PC-3 (cell line): Measurements from ENCODE around the gene IL32. TPM values are rescaled to one million over a fixed set of nuclear protein-coding genes. Genes with fewer than 3 reads are reported as not detected.

Source experiments
- ATAC-seq: fragments of 200-7000 bp; cut with Tn5 transposase; 2 replicates; pipeline ENCODE4 v1.9.1; 2020; ENCODE audit warnings: mild to moderate bottlenecking, moderate library complexity
- BruUV-seq: library from RNA; stranded (reverse); fragments of 400-500 nt; replicated peaks from 2 replicates; lab custom pipeline; 2021; lab: Mats Ljungman, UMichigan
- CTCF ChIA-PET: fragments of 300-600 bp; sonication (Branson Sonifier 250); formaldehyde crosslinking; loops from one replicate; lab custom pipeline; 2022; ENCODE audit warnings: antibody characterized with exemption; lab: Charles Lee
- POLR2A ChIA-PET: fragments of 300-600 bp; sonication (Branson Sonifier 250); formaldehyde crosslinking; loops from one replicate; lab custom pipeline; 2022; ENCODE audit warnings: antibody characterized with exemption; ENCODE audit not compliant: unreplicated experiment; lab: Charles Lee
- DNase-seq: peaks from one replicate; pipeline ENCODE4 v3.0.0-alpha.2; 2015
- H2AFZ ChIP-seq: fragments of 300-600 bp; sonication (generic); 2 replicates; pipeline ENCODE4 v1.6.0; 2016; ENCODE audit warnings: antibody characterized with exemption, low read length
- H3F3A ChIP-seq: fragments of 300-600 bp; sonication (generic); one replicate; pipeline ENCODE4 v1.6.0; 2017; ENCODE audit warnings: antibody characterized with exemption, low read length, control low read depth, mild to moderate bottlenecking; ENCODE audit not compliant: unreplicated experiment
- H3K27ac ChIP-seq: fragments of 300-600 bp; sonication (generic); 2 replicates; pipeline ENCODE4 v1.5.1; 2016; ENCODE audit warnings: mild to moderate bottlenecking, low read length
- H3K27me3 ChIP-seq: fragments of 300-600 bp; sonication (generic); 2 replicates; pipeline ENCODE4 v1.6.1; 2016; ENCODE audit warnings: low read length, mixed read lengths
- H3K36me3 ChIP-seq: fragments of 300-600 bp; sonication (generic); 2 replicates; pipeline ENCODE4 v1.6.1; 2016; ENCODE audit warnings: low read depth, mixed run types, low read length, mixed read lengths
- H3K4me1 ChIP-seq: fragments of 300-600 bp; sonication (generic); 2 replicates; pipeline ENCODE4 v1.5.1; 2016; ENCODE audit warnings: low read length; ENCODE audit not compliant: insufficient read depth
- H3K4me2 ChIP-seq: fragments of 300-600 bp; sonication (generic); 2 replicates; pipeline ENCODE4 v1.6.0; 2016; ENCODE audit warnings: low read length
- H3K4me3 ChIP-seq: fragments of 300-600 bp; sonication (generic); 2 replicates; pipeline ENCODE4 v1.5.1; 2016; ENCODE audit warnings: mild to moderate bottlenecking, low read length, mixed read lengths
- H3K79me2 ChIP-seq: fragments of 300-600 bp; sonication (generic); 2 replicates; pipeline ENCODE4 v1.6.1; 2017; ENCODE audit warnings: low read length, mixed read lengths
- H3K9ac ChIP-seq: fragments of 300-600 bp; sonication (generic); 2 replicates; pipeline ENCODE4 v1.6.0; 2016; ENCODE audit warnings: mild to moderate bottlenecking, low read length
- H3K9me2 ChIP-seq: fragments of 300-600 bp; sonication (generic); replicated peaks from 2 replicates; pipeline ENCODE4 v1.6.1; 2016; ENCODE audit warnings: mixed run types, low read length, mixed read lengths
- H3K9me3 ChIP-seq: fragments of 300-600 bp; sonication (generic); 2 replicates; pipeline ENCODE4 v1.6.1; 2016; ENCODE audit warnings: low read length, mixed read lengths
- H4K20me1 ChIP-seq: fragments of 300-600 bp; sonication (generic); 2 replicates; pipeline ENCODE4 v1.6.1; 2016; ENCODE audit warnings: low read length, mixed read lengths
- EZH2 ChIP-seq: fragments of 300-600 bp; sonication (generic); IDR thresholded peaks from one replicate; pipeline ENCODE4 v1.6.1; 2017; ENCODE audit warnings: antibody characterized with exemption, mild to moderate bottlenecking, low read length; ENCODE audit not compliant: unreplicated experiment
- EZH2phosphoT487 ChIP-seq: fragments of 300-600 bp; sonication (generic); IDR thresholded peaks from 2 replicates; pipeline ENCODE4 v1.6.1; 2018; ENCODE audit warnings: mild to moderate bottlenecking, antibody characterized with exemption, low read length, borderline replicate concordance
- intact Hi-C: fragments of 100-400 bp; cut with micrococcal nuclease; formaldehyde crosslinking; loops from 2 replicates; pipeline ENCODE4 v1.9.0; 2023
- total RNA-seq: library from RNA; depleted of rRNA; stranded (reverse); fragments of >200 nt; gene quantifications from 2 replicates; pipeline ENCODE4 v1.2.3, GENCODE V29; 2014
- TF ChIP-seq, protein P1 (sequence below): fragments of 300-600 bp; sonication (generic); conservative IDR thresholded peaks from 2 replicates; pipeline ENCODE4 v1.5.1; 2017; ENCODE audit warnings: antibody characterized with exemption, low read depth, mild to moderate bottlenecking, low read length

The IL32 gene
- total RNA-seq, 1 experiment from 2014 or later: 8.8 TPM

DNA sequence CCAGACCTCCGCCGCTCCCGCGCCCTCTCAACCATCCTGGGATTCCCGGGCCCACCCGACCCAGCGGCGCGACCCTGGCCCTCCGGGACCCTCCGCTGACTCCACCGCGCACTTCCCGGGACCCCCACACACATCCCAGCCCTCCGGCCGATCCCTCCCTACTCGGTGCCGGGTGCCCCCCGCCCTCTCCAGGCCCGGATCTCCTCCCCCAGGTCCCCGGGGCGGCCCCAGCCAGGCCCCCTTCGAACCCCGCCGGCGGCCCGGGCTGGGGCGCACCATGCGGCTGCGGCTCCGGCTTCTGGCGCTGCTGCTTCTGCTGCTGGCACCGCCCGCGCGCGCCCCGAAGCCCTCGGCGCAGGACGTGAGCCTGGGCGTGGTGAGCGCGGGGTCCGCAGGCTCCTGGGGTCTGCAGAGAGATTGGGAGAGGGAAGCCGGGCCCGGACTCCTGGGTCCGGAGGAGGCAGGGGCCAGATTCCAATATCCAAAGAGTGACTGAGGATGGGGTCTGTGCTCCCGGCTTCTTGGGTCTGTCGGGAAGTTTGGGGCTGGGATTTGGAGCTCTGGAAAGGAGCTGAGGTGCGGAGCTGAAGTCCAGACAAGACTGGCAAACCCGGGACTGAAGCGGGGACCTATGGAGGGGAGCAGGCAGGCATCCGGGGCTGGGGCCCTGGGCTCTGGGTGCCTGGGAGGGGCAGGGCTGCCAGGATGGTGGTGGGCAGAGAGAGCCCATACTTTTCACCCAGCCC, 18.6 kb upstream of the IL32 start:
- CTCF ChIA-PET: interaction anchor here (1.0 kb wide), 1 partner anchor 15 kb away, joined by 3 read pairs; no protein-coding TSS in a partner anchor

DNA sequence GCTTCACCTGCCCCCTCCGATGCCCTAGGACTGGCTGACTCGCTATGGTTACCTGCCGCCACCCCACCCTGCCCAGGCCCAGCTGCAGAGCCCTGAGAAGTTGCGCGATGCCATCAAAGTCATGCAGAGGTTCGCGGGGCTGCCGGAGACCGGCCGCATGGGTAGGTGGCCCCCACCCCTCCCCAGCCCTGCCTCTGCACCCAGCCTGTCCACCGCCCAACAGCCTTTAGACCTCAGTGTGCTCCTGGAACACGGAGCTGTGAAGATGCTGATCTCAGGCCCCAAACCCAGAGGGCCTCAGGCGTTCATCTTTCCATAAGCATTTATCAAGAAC, 18.1 kb upstream of the IL32 start:
- no peak overlapping the region for H3K9ac ChIP-seq
- no peaks in the 10 kb centered on the region for H3K36me3 ChIP-seq
- POLR2A ChIA-PET: interaction anchor here (0.7 kb wide), 1 partner anchor 28 kb away, joined by 17 read pairs; no protein-coding TSS in a partner anchor
- no peak for ATAC-seq
- no TSS peak for BruUV-seq
- CTCF ChIA-PET: interaction anchor here (1.0 kb wide), 1 partner anchor 16 kb away, joined by 3 read pairs; no protein-coding TSS in a partner anchor
- no peaks in the 10 kb centered on the region for H3F3A ChIP-seq
- DNase-seq: no peak
- H4K20me1 ChIP-seq: no peaks in the 10 kb centered on the region
- H3K4me2 ChIP-seq: no peak overlapping the region
- no peak overlapping the region for H3K27ac ChIP-seq
- no peak for TF ChIP-seq EZH2phosphoT487
- TF ChIP-seq, protein P1, sequence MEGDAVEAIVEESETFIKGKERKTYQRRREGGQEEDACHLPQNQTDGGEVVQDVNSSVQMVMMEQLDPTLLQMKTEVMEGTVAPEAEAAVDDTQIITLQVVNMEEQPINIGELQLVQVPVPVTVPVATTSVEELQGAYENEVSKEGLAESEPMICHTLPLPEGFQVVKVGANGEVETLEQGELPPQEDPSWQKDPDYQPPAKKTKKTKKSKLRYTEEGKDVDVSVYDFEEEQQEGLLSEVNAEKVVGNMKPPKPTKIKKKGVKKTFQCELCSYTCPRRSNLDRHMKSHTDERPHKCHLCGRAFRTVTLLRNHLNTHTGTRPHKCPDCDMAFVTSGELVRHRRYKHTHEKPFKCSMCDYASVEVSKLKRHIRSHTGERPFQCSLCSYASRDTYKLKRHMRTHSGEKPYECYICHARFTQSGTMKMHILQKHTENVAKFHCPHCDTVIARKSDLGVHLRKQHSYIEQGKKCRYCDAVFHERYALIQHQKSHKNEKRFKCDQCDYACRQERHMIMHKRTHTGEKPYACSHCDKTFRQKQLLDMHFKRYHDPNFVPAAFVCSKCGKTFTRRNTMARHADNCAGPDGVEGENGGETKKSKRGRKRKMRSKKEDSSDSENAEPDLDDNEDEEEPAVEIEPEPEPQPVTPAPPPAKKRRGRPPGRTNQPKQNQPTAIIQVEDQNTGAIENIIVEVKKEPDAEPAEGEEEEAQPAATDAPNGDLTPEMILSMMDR: no peak
- no peak for TF ChIP-seq EZH2
- H3K9me3 ChIP-seq: no peaks in the 10 kb centered on the region
- peaks cover 3% of the 10 kb centered on the region; the same call in 1 of the 2 replicates for H3K27me3 ChIP-seq
- H2AFZ ChIP-seq: no peak overlapping the region
- H3K9me2 ChIP-seq: no peaks in the 10 kb centered on the region
- H3K4me1 ChIP-seq: no peaks in the 10 kb centered on the region
- H3K4me3 ChIP-seq: no peak overlapping the region
- H3K79me2 ChIP-seq: no peaks in the 10 kb centered on the region
- intact Hi-C loops: no loop called here

More for the DNA sequence above, 18.6 kb upstream of the IL32 start:
- Histone ChIP-seq H3K27me3 (peaks cover 3% of the 10 kb centered on the region; the same call in 1 of the 2 replicates), H3K36me3 (no peaks in the 10 kb centered on the region), H3K4me2 (peak overlapping the region; percentile 98; the same call in 1 of the 2 replicates), H3K4me3 (peak overlapping the region; percentile 74; the same call in 1 of the 2 replicates), H3K4me1 (no peaks in the 10 kb centered on the region), H3F3A (no peaks in the 10 kb centered on the region), H4K20me1 (no peaks in the 10 kb centered on the region), H3K79me2 (no peaks in the 10 kb centered on the region), H2AFZ (no peak overlapping the region), H3K9ac (no peak overlapping the region), H3K9me2 (no peaks in the 10 kb centered on the region), H3K9me3 (no peaks in the 10 kb centered on the region), H3K27ac (no peak overlapping the region)
- ATAC-seq (no peak), DNase-seq (no peak)
- POLR2A ChIA-PET: no interaction called here
- TF ChIP-seq EZH2phosphoT487 (no peak), EZH2 (no peak)
- TF ChIP-seq, protein P1: no peak
- no TSS peak for BruUV-seq
- intact Hi-C loops: no loop called here

DNA sequence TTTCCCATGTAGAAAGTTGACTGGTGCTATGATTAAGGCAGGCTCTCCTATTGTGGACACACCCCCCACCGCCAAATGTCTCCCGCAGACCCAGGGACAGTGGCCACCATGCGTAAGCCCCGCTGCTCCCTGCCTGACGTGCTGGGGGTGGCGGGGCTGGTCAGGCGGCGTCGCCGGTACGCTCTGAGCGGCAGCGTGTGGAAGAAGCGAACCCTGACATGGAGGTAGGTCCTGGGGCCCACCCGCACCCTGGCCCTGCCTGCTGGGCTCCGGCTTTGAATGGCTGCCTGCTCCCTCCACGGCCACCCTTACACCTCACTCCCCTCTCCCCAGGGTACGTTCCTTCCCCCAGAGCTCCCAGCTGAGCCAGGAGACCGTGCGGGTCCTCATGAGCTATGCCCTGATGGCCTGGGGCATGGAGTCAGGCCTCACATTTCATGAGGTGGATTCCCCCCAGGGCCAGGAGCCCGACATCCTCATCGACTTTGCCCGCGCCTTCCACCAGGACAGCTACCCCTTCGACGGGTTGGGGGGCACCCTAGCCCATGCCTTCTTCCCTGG, 15.4 kb upstream of the IL32 start:
- H4K20me1 ChIP-seq: no peaks in the 10 kb centered on the region
- POLR2A ChIA-PET: no interaction called here
- no TSS peak for BruUV-seq
- H3K36me3 ChIP-seq: no peaks in the 10 kb centered on the region
- no peaks in the 10 kb centered on the region for H3F3A ChIP-seq
- no peaks in the 10 kb centered on the region for H3K4me1 ChIP-seq
- no peak overlapping the region for H3K4me3 ChIP-seq
- no peak overlapping the region for H3K9ac ChIP-seq
- ATAC-seq (no peak), DNase-seq (no peak)
- TF ChIP-seq, protein P1: no peak
- TF ChIP-seq EZH2phosphoT487 (no peak), EZH2 (no peak)
- CTCF ChIA-PET: no interaction called here
- H3K9me2 ChIP-seq: no peaks in the 10 kb centered on the region
- H3K9me3 ChIP-seq: no peaks in the 10 kb centered on the region
- intact Hi-C loops: no loop called here
- peaks cover 3% of the 10 kb centered on the region; the same call in 1 of the 2 replicates for H3K27me3 ChIP-seq
- H3K4me2 ChIP-seq: no peak overlapping the region
- H2AFZ ChIP-seq: no peak overlapping the region
- H3K79me2 ChIP-seq: no peaks in the 10 kb centered on the region
- no peak overlapping the region for H3K27ac ChIP-seq
